Measurements from ENCODE around the gene ITGAD.

- TF ChIP-seq CTCF (IDR thresholded peaks at IDR 0.05; ENCODE audit: low read length) (no peak), EZH2 (IDR thresholded peaks at IDR 0.05; ENCODE audit: borderline replicate concordance, low read length) (no peak)
Observed at GRCh38 chr16:31412750-31413149, 19.6 kb downstream of the ITGAD start.

Data from OCI-LY1 (cell line).